ENCODE measurements around the gene SERPINA4.

GRCh38 chr14:94602722-94603121 lies 41.5 kb downstream of the SERPINA4 start:
- no peak for TF ChIP-seq CTCF (IDR thresholded peaks at IDR 0.05)
- no peak for TF ChIP-seq POLR2A (IDR thresholded peaks at IDR 0.05)
